PC-9 (cell line): ENCODE data around the gene DDX43. TPM values are rescaled to one million over a fixed set of nuclear protein-coding genes. Genes with fewer than 3 reads are reported as not detected.

Experiments used
- BruUV-seq: library from RNA; stranded (reverse); fragments of 400-500 nt; replicated peaks from 2 replicates; lab custom pipeline; 2021; lab: Mats Ljungman, UMichigan
- CTCF ChIA-PET: fragments of 300-600 bp; sonication (Branson Sonifier 250); formaldehyde crosslinking; loops from one replicate; lab custom pipeline; 2022; ENCODE audit warnings: antibody characterized with exemption; lab: Charles Lee
- POLR2A ChIA-PET: fragments of 300-600 bp; sonication (Branson Sonifier 250); formaldehyde crosslinking; loops from one replicate; lab custom pipeline; 2022; ENCODE audit warnings: antibody characterized with exemption; ENCODE audit not compliant: unreplicated experiment; lab: Charles Lee
- DNase-seq, 2 experiments: peaks; one replicate each; pipeline versions ENCODE4 v3.0.0 to v3.0.0-alpha.2; 2015 to 2022; ENCODE audit warnings: mixed read lengths in 1 of 2
- H2AFZ ChIP-seq: fragments of 200-600 bp; sonication (generic); 2 replicates; pipeline ENCODE4 v1.8.1; 2017; ENCODE audit warnings: antibody characterized with exemption
- H3F3A ChIP-seq: fragments of 200-600 bp; sonication (generic); 2 replicates; pipeline ENCODE4 v1.8.1; 2017; ENCODE audit warnings: antibody characterized with exemption, mild to moderate bottlenecking, low read depth; ENCODE audit not compliant: insufficient read depth
- H3K27ac ChIP-seq: fragments of 200-600 bp; sonication (generic); 2 replicates; pipeline ENCODE4 v1.6.1; 2016; ENCODE audit warnings: mixed run types
- H3K27me3 ChIP-seq: fragments of 200-600 bp; sonication (generic); 2 replicates; pipeline ENCODE4 v1.6.1; 2016; ENCODE audit warnings: low read depth, mixed run types; ENCODE audit not compliant: insufficient read depth
- H3K36me3 ChIP-seq: fragments of 200-600 bp; sonication (generic); 2 replicates; pipeline ENCODE4 v1.6.1; 2016; ENCODE audit warnings: low read depth, mixed run types
- H3K4me1 ChIP-seq: fragments of 200-600 bp; sonication (generic); replicated peaks from 2 replicates; pipeline ENCODE4 v1.6.1; 2016; ENCODE audit warnings: mixed run types; ENCODE audit not compliant: insufficient read depth
- H3K4me2 ChIP-seq: fragments of 200-600 bp; sonication (generic); 2 replicates; pipeline ENCODE4 v1.6.1; 2017; ENCODE audit warnings: mixed run types
- H3K4me3 ChIP-seq: fragments of 200-600 bp; sonication (generic); 2 replicates; pipeline ENCODE4 v1.6.1; 2016; ENCODE audit warnings: mixed run types
- H3K79me2 ChIP-seq: fragments of 200-600 bp; sonication (generic); 2 replicates; pipeline ENCODE4 v1.6.1; 2017; ENCODE audit warnings: low read depth, mixed run types
- H3K9me2 ChIP-seq: fragments of 200-600 bp; sonication (generic); 2 replicates; pipeline ENCODE4 v1.8.1; 2017; ENCODE audit warnings: mild to moderate bottlenecking; ENCODE audit not compliant: insufficient read depth
- H3K9me3 ChIP-seq: fragments of 200-600 bp; sonication (generic); 2 replicates; pipeline ENCODE4 v1.8.1; 2016; ENCODE audit warnings: low read depth; ENCODE audit not compliant: insufficient read depth
- H4K20me1 ChIP-seq: fragments of 200-600 bp; sonication (generic); 2 replicates; pipeline ENCODE4 v1.8.1; 2017; ENCODE audit not compliant: insufficient read depth
- CTCF ChIP-seq: fragments of 200-600 bp; sonication (generic); conservative IDR thresholded peaks from 2 replicates; pipeline ENCODE4 v1.6.1; 2017; ENCODE audit warnings: mixed run types, antibody characterized with exemption, mild to moderate bottlenecking, moderate library complexity
- EZH2 ChIP-seq: fragments of 200-600 bp; sonication (generic); IDR thresholded peaks from 2 replicates; pipeline ENCODE4 v1.8.0; 2017; ENCODE audit warnings: antibody characterized with exemption, low read depth
- intact Hi-C: fragments of 100-400 bp; cut with micrococcal nuclease; formaldehyde crosslinking; loops from one replicate; pipeline ENCODE4 v1.10.0; 2022; ENCODE audit not compliant: unreplicated experiment
- total RNA-seq: library from RNA; stranded (reverse); gene quantifications from 2 replicates; pipeline ENCODE4 v1.2.3, GENCODE V29; 2021

Gene DDX43
- total RNA-seq, 1 experiment from 2014 or later: 5.0 TPM

- H3K4me1 ChIP-seq: no peaks in the 10 kb centered on the region
- H4K20me1 ChIP-seq: no peaks in the 10 kb centered on the region
- H3K27me3 ChIP-seq: no peaks in the 10 kb centered on the region
- TF ChIP-seq EZH2 (no peak), CTCF (no peak)
- H3K4me2 ChIP-seq: no peak within 1 kb of the TSS
- no peak within 1 kb of the TSS for H3K4me3 ChIP-seq
- no peak for DNase-seq
- no peaks in the 10 kb centered on the region for H3K9me3 ChIP-seq
- ChIA-PET CTCF (no interaction called here), POLR2A (no interaction called here)
- H3F3A ChIP-seq: no peaks in the 10 kb centered on the region
- H3K79me2 ChIP-seq: no peaks in the 10 kb centered on the region
- H3K36me3 ChIP-seq: no peaks in the 10 kb centered on the region
- no peak within 1 kb of the TSS for H2AFZ ChIP-seq
- H3K27ac ChIP-seq: no peak within 1 kb of the TSS
- intact Hi-C loops: no loop called here
- BruUV-seq: no TSS peak
- H3K9me2 ChIP-seq: no peaks in the 10 kb centered on the region
These were observed 40.7 kb upstream of the DDX43 start, which contains the start of gene DPPA5 for GRCh38 chr6:73353636-73354593. TSS of gene DPPA5 (minus strand) at chr6:73354276. CDS start at chr6:73354225, 51 bp downstream.

GRCh38 chr6:73362358-73362757 is 32.3 kb upstream of the DDX43 start, which contains the start of gene KHDC3L:
TSS of gene KHDC3L (plus strand) at chr6:73362658. CDS start at chr6:73362730, 72 bp downstream.
- POLR2A ChIA-PET: interaction anchor here (0.7 kb wide), 1 partner anchor 224 kb away, joined by 4 read pairs; no protein-coding TSS in a partner anchor
- TF ChIP-seq CTCF (no peak), EZH2 (no peak)
- no TSS peak for BruUV-seq

GRCh38 chr6:73362869-73363536 is 31.6 kb upstream of the DDX43 start:
- no peak for DNase-seq
- no TSS peak for BruUV-seq
- POLR2A ChIA-PET: interaction anchor here (0.7 kb wide), 1 partner anchor 225 kb away, joined by 4 read pairs; no protein-coding TSS in a partner anchor
- no peaks in the 10 kb centered on the region for H3K9me2 ChIP-seq
- no peaks in the 10 kb centered on the region for H3K79me2 ChIP-seq
- H2AFZ ChIP-seq: no peak overlapping the region
- H3K4me1 ChIP-seq: no peaks in the 10 kb centered on the region
- no peaks in the 10 kb centered on the region for H3K9me3 ChIP-seq
- no peaks in the 10 kb centered on the region for H3F3A ChIP-seq
- no peak overlapping the region for H3K4me3 ChIP-seq
- intact Hi-C loops: no loop called here
- CTCF ChIA-PET: no interaction called here
- no peaks in the 10 kb centered on the region for H4K20me1 ChIP-seq
- no peaks in the 10 kb centered on the region for H3K36me3 ChIP-seq
- no peak overlapping the region for H3K27ac ChIP-seq
- no peaks in the 10 kb centered on the region for H3K27me3 ChIP-seq
- no peak for TF ChIP-seq EZH2
- no peak for TF ChIP-seq CTCF
- H3K4me2 ChIP-seq: no peak overlapping the region

More at GRCh38 chr6:73362358-73362757, 32.3 kb upstream of the DDX43 start, which contains the start of gene KHDC3L:
- Histone ChIP-seq H3K9me3 (no peaks in the 10 kb centered on the region), H3K9me2 (no peaks in the 10 kb centered on the region), H3K79me2 (no peaks in the 10 kb centered on the region), H4K20me1 (no peaks in the 10 kb centered on the region), H3K27ac (no peak within 1 kb of the TSS), H3K4me1 (no peaks in the 10 kb centered on the region), H3K4me3 (no peak within 1 kb of the TSS), H3F3A (no peaks in the 10 kb centered on the region), H3K36me3 (no peaks in the 10 kb centered on the region), H2AFZ (no peak within 1 kb of the TSS), H3K27me3 (no peaks in the 10 kb centered on the region), H3K4me2 (no peak within 1 kb of the TSS)
- CTCF ChIA-PET: no interaction called here
- no peak for DNase-seq
- intact Hi-C loops: no loop called here
